Ovary (tissue), 9 donors: ENCODE data around the gene NAXD. TPM values are rescaled to one million over a fixed set of nuclear protein-coding genes. Genes with fewer than 3 reads are reported as not detected.

ENCODE experiments used
- DNase-seq, 5 donors: peaks; one replicate each; pipeline ENCODE4 v3.0.0-alpha.2; 2019 to 2020
- H3K27ac ChIP-seq, 2 donors: fragments of 200-600 bp; one replicate each; pipeline versions ENCODE4 v1.5.1 to v1.8.0; 2019 to 2022
- H3K27me3 ChIP-seq: fragments of 200-600 bp; one replicate; pipeline ENCODE4 v1.8.0; 2022
- H3K36me3 ChIP-seq: fragments of 200-600 bp; sonication (generic); one replicate; pipeline ENCODE4 v1.5.1; 2019
- H3K4me1 ChIP-seq: one replicate; pipeline ENCODE4 v1.8.1; 2013; ENCODE audit warnings: mild to moderate bottlenecking, moderate library complexity; ENCODE audit not compliant: insufficient read depth
- H3K4me3 ChIP-seq: fragments of 200-600 bp; sonication (generic); one replicate; pipeline ENCODE4 v1.5.1; 2017
- H3K9me3 ChIP-seq, 2 donors: fragments of 200-600 bp in 1 of 2; sonication (generic) in 1 of 2; one replicate each; pipeline versions ENCODE4 v1.5.1 to v1.8.1; 2013 to 2019; ENCODE audit warnings: mild to moderate bottlenecking in 1 of 2, moderate library complexity in 1 of 2
- CTCF ChIP-seq, 3 donors: fragments of 450-650 bp in 2 of 3; fragments of 200-600 bp in 1 of 3; IDR thresholded peaks; one replicate each; pipeline versions ENCODE4 v1.5.1 to v1.8.0; 2016 to 2022; ENCODE audit warnings: antibody characterized with exemption in 3 of 3, mild to moderate bottlenecking in 1 of 3
- EP300 ChIP-seq: sonication (generic); formaldehyde crosslinking; IDR thresholded peaks from one replicate; pipeline ENCODE4 v1.6.1; 2017; ENCODE audit warnings: antibody characterized with exemption
- POLR2A ChIP-seq: fragments of 450-650 bp; IDR thresholded peaks from one replicate; pipeline ENCODE4 v1.6.1; 2017; ENCODE audit warnings: antibody characterized with exemption, mild to moderate bottlenecking, moderate library complexity
- WGBS, 3 donors: extraction: QIAGEN DNeasy Blood & Tissue Kit in 1 of 3; methylation state at CpG; one replicate each; pipeline versions ENCODE4 v1.1.5 to v1.1.7; 2013 to 2017; 5-methylcytosine and 5-hydroxymethylcytosine counted together
- intact Hi-C, 4 donors: fragments of 100-400 bp; cut with DNase I; formaldehyde crosslinking; loops; one replicate each; pipeline versions ENCODE4 v1.11.0 to v1.15.1; 2022 to 2023
- polyA plus RNA-seq, 2 donors: library from polyadenylated mRNA; stranded (reverse); fragments of 200-250 nt in 1 of 2; fragments of 350-450 nt in 1 of 2; fragmentation: Illumina TruSeq in 1 of 2; extraction: RNeasy Lipid Tissue Mini Kit (QIAGEN cat#74804) in 1 of 2; gene quantifications; one replicate each; pipeline ENCODE4 v1.2.3, GENCODE V29; 2013 to 2014
- total RNA-seq, 7 donors: library from RNA; depleted of rRNA in 2 of 7; stranded (reverse); fragments of >200 nt in 2 of 7; fragmentation: NEBNext Ultra II Directional in 3 of 7; extraction: Animal tissue kit (Norgen Biotek cat#: 25700) in 3 of 7; gene quantifications; one replicate each; pipeline versions ENCODE4 v1.1.0 to v1.2.4, GENCODE V29; 2016 to 2023
- donor health status: DM: no; HTN: no; CAD: no; lungs with moderate emphysema.
- donor health status: DM: no; HTN: no; CAD: no.
- donor health status: Bipolar disorder and iron deficiency.
- donor health status: DM: yes; HTN: yes; CAD: no.
- donor health status: DM: no; HTN: no; CAD: no.
- donor health status: DM: yes; HTN: yes; CAD: no.

Gene NAXD
- total and polyA plus RNA-seq, 9 donors: 28.4 to 67.1 (median 48.5) TPM

- H3K4me3 ChIP-seq: no peak overlapping the region
- H3K36me3 ChIP-seq: no peaks in the 10 kb centered on the region
- intact Hi-C loops: no loop called here
- peak overlapping the region; percentile 15 to 34 for H3K27ac ChIP-seq
- peak in 1 of 5 donors; percentile 18 for DNase-seq
- TF ChIP-seq EP300: no peak
- no peak for TF ChIP-seq CTCF (IDR thresholded peaks at IDR 0.05)
- no peak for TF ChIP-seq POLR2A
- no peaks in the 10 kb centered on the region for H3K9me3 ChIP-seq
- WGBS, 3 donors: 82 to 87% (median 84%) methylated on average over 40 to 41 of the region's 41 CpGs
- H3K27me3 ChIP-seq: no peaks in the 10 kb centered on the region
- peaks cover 16% of the 10 kb centered on the region for H3K4me1 ChIP-seq
Observed at GRCh38 chr13:110624766-110625756, 9.7 kb downstream of the NAXD start.

GRCh38 chr13:110625771-110626321 lies 10.5 kb downstream of the NAXD start:
- no peak overlapping the region for H3K4me3 ChIP-seq
- 49 to 65% (median 62%) methylated on average over 19 of the region's 19 CpGs for WGBS, 3 donors

GRCh38 chr13:110626521-110626920 lies 11.2 kb downstream of the NAXD start:
- no peak for TF ChIP-seq EP300
- no peak for TF ChIP-seq CTCF (IDR thresholded peaks at IDR 0.05)
- TF ChIP-seq POLR2A: no peak
- intact Hi-C loops: no loop called here
- 51 to 60% (median 56%) methylated on average over 9 of the region's 9 CpGs for WGBS, 3 donors
- no peaks in the 10 kb centered on the region for H3K27me3 ChIP-seq
- H3K36me3 ChIP-seq: no peaks in the 10 kb centered on the region
- H3K27ac ChIP-seq: peak overlapping the region in 1 of 2 donors; percentile 34
- no peak for DNase-seq
- no peak overlapping the region for H3K4me3 ChIP-seq
- no peaks in the 10 kb centered on the region for H3K9me3 ChIP-seq
- H3K4me1 ChIP-seq: peaks cover 18% of the 10 kb centered on the region

More at GRCh38 chr13:110625771-110626321, 10.5 kb downstream of the NAXD start:
- intact Hi-C loops: no loop called here
- Histone ChIP-seq H3K36me3 (no peaks in the 10 kb centered on the region), H3K9me3 (no peaks in the 10 kb centered on the region), H3K27me3 (no peaks in the 10 kb centered on the region), H3K27ac (peak overlapping the region; percentile 15 to 34), H3K4me1 (peaks cover 17% of the 10 kb centered on the region)
- no peak for TF ChIP-seq CTCF (IDR thresholded peaks at IDR 0.05)
- no peak for TF ChIP-seq POLR2A
- no peak for TF ChIP-seq EP300
- no peak for DNase-seq

GRCh38 chr13:110627351-110627750 lies 12.0 kb downstream of the NAXD start:
- TF ChIP-seq CTCF (IDR thresholded peaks at IDR 0.05) (no peak), POLR2A (no peak), EP300 (no peak)
- no peak for DNase-seq
- no peak overlapping the region for H3K27ac ChIP-seq
- WGBS, 3 donors: 83 to 89% (median 86%) methylated on average over 8 of the region's 8 CpGs
- intact Hi-C loops: no loop called here
- H3K9me3 ChIP-seq: no peaks in the 10 kb centered on the region
- H3K36me3 ChIP-seq: no peaks in the 10 kb centered on the region
- no peaks in the 10 kb centered on the region for H3K27me3 ChIP-seq
- no peak overlapping the region for H3K4me3 ChIP-seq
- H3K4me1 ChIP-seq: peaks cover 18% of the 10 kb centered on the region
